Measurements from ENCODE around the gene BLTP3A.

Gene BLTP3A

GRCh38 chr6:34791701-34792604 is at the start of gene BLTP3A:
BLTP3A (plus strand) TSS chr6:34792083; CDS start chr6:34792251, 168 bp downstream.
- TF ChIP-seq GATA2 (IDR thresholded peaks at IDR 0.05; ENCODE audit: low read depth, low read length): no peak

- TF ChIP-seq GATA2 (IDR thresholded peaks at IDR 0.05; ENCODE audit: low read depth, low read length) (no peak), GATA3 (IDR thresholded peaks at IDR 0.05; ENCODE audit: low read depth, low read length) (no peak)
These were observed 49.8 kb upstream of the BLTP3A start for GRCh38 chr6:34742094-34742493.

- TF ChIP-seq GATA3 (IDR thresholded peaks at IDR 0.05; ENCODE audit: low read depth, low read length) (no peak), GATA2 (IDR thresholded peaks at IDR 0.05; ENCODE audit: low read depth, low read length) (no peak)
These were observed 48.1 kb upstream of the BLTP3A start for GRCh38 chr6:34743625-34744293.

GRCh38 chr6:34745277-34746103 is 46.4 kb upstream of the BLTP3A start:
- TF ChIP-seq GATA2 (IDR thresholded peaks at IDR 0.05; ENCODE audit: low read depth, low read length): no peak
- no peak for TF ChIP-seq GATA3 (IDR thresholded peaks at IDR 0.05; ENCODE audit: low read depth, low read length)

- no peak for TF ChIP-seq GATA3 (IDR thresholded peaks at IDR 0.05; ENCODE audit: low read depth, low read length)
- TF ChIP-seq GATA2 (IDR thresholded peaks at IDR 0.05; ENCODE audit: low read depth, low read length): no peak
These were observed 45.6 kb upstream of the BLTP3A start for GRCh38 chr6:34746104-34746846.

- TF ChIP-seq GATA2 (IDR thresholded peaks at IDR 0.05; ENCODE audit: low read depth, low read length) (no peak), GATA3 (IDR thresholded peaks at IDR 0.05; ENCODE audit: low read depth, low read length) (no peak)
These were observed 43.1 kb upstream of the BLTP3A start for GRCh38 chr6:34748757-34749156.

GRCh38 chr6:34757687-34758274 is 34.1 kb upstream of the BLTP3A start:
- TF ChIP-seq GATA2 (IDR thresholded peaks at IDR 0.05; ENCODE audit: low read depth, low read length): no peak
- TF ChIP-seq GATA3 (IDR thresholded peaks at IDR 0.05; ENCODE audit: low read depth, low read length): no peak

GRCh38 chr6:34760108-34760507 is 31.8 kb upstream of the BLTP3A start:
- TF ChIP-seq GATA3 (IDR thresholded peaks at IDR 0.05; ENCODE audit: low read depth, low read length) (no peak), GATA2 (IDR thresholded peaks at IDR 0.05; ENCODE audit: low read depth, low read length) (no peak)

- TF ChIP-seq GATA2 (IDR thresholded peaks at IDR 0.05; ENCODE audit: low read depth, low read length) (no peak), GATA3 (IDR thresholded peaks at IDR 0.05; ENCODE audit: low read depth, low read length) (no peak)
These were observed 23.7 kb upstream of the BLTP3A start for GRCh38 chr6:34768148-34768547.

GRCh38 chr6:34771727-34772126 is 20.2 kb upstream of the BLTP3A start:
- TF ChIP-seq GATA3 (IDR thresholded peaks at IDR 0.05; ENCODE audit: low read depth, low read length) (no peak), GATA2 (IDR thresholded peaks at IDR 0.05; ENCODE audit: low read depth, low read length) (no peak)

- TF ChIP-seq GATA3 (IDR thresholded peaks at IDR 0.05; ENCODE audit: low read depth, low read length): no peak
- TF ChIP-seq GATA2 (IDR thresholded peaks at IDR 0.05; ENCODE audit: low read depth, low read length): no peak
These were observed 18.9 kb upstream of the BLTP3A start for GRCh38 chr6:34772940-34773339.

GRCh38 chr6:34773916-34774315 is 18.0 kb upstream of the BLTP3A start:
- TF ChIP-seq GATA2 (IDR thresholded peaks at IDR 0.05; ENCODE audit: low read depth, low read length): no peak
- TF ChIP-seq GATA3 (IDR thresholded peaks at IDR 0.05; ENCODE audit: low read depth, low read length): no peak

- TF ChIP-seq GATA3 (IDR thresholded peaks at IDR 0.05; ENCODE audit: low read depth, low read length): no peak
- TF ChIP-seq GATA2 (IDR thresholded peaks at IDR 0.05; ENCODE audit: low read depth, low read length): no peak
These were observed 16.9 kb upstream of the BLTP3A start for GRCh38 chr6:34774967-34775366.

Measured in SH-SY5Y (cell line).